Activated T-helper 1 cell treated with anti-CD3 and anti-CD28 coated beads, Interleukin-12 subunit alpha, Interleukin-12 subunit beta, Interleukin-2, Interleukin-4 antibody, amounts not matched to agents 30 ng/mL and 10 ng/mL and 1 ng/mL, durations not matched to agents 14 hours and 24 hours and 36 hours (primary cell): ENCODE results near the gene SMLR1. TPM values are rescaled to one million over a fixed set of nuclear protein-coding genes. Genes with fewer than 3 reads are reported as not detected.

ENCODE experiments used
- DNase-seq: peaks from one replicate; pipeline ENCODE4 v3.0.0; 2021; ENCODE audit warnings: low spot score
- H3K27ac Mint-ChIP-seq: one replicate; pipeline ENCODE4 v1.8.0; 2021; ENCODE audit warnings: mild to moderate bottlenecking, mixed read lengths
- H3K27me3 Mint-ChIP-seq: one replicate; pipeline ENCODE4 v1.8.0; 2022; ENCODE audit warnings: mild to moderate bottlenecking, moderate library complexity, mixed read lengths; ENCODE audit not compliant: insufficient read depth
- H3K36me3 Mint-ChIP-seq: one replicate; pipeline ENCODE4 v1.8.0; 2021; ENCODE audit warnings: low read depth, mixed read lengths
- H3K4me1 Mint-ChIP-seq: one replicate; pipeline ENCODE4 v1.8.0; 2021; ENCODE audit warnings: low read depth, mixed read lengths
- H3K4me3 Mint-ChIP-seq: one replicate; pipeline ENCODE4 v1.8.0; 2021; ENCODE audit warnings: mild to moderate bottlenecking, moderate library complexity, mixed read lengths
- H3K9me3 Mint-ChIP-seq: one replicate; pipeline ENCODE4 v1.8.0; 2021; ENCODE audit warnings: mixed read lengths
- intact Hi-C: fragments of 100-400 bp; cut with micrococcal nuclease; formaldehyde crosslinking; loops from one replicate; pipeline ENCODE4 v1.15.1; 2024
- total RNA-seq: library from RNA; stranded (reverse); gene quantifications from 2 replicates; pipeline ENCODE4 v1.2.3, GENCODE V29; 2022

SMLR1 gene
- total RNA-seq, 1 donor from 2014 or later = not detected

DNA sequence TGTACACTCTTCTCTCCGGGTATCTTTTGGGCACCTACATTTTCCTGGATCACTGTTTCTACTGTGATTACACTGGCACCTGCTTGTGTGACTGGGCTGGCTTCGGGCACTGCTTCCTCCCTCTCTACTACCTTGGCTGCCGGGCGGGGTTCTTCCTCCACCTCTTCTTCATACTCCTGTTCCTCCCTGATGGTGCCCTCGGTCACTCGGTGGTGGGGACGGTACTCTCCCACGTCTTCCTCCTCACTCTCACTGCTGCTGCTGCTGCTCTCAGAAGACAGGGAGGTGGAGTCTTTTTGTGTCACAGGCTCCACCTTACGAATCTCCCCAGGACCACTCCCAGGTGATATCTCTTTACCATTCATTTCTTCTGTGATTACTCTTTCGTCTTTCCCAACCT is 42.5 kb downstream of the SMLR1 start:
- Mint-ChIP-seq H3K4me3 (no peak overlapping the region), H3K9me3 (no peaks in the 10 kb centered on the region), H3K27me3 (no peaks in the 10 kb centered on the region), H3K36me3 (no peaks in the 10 kb centered on the region), H3K27ac (no peak overlapping the region), H3K4me1 (peaks cover 4% of the 10 kb centered on the region)
- no peak for DNase-seq
- intact Hi-C loops = no loop called here

DNA sequence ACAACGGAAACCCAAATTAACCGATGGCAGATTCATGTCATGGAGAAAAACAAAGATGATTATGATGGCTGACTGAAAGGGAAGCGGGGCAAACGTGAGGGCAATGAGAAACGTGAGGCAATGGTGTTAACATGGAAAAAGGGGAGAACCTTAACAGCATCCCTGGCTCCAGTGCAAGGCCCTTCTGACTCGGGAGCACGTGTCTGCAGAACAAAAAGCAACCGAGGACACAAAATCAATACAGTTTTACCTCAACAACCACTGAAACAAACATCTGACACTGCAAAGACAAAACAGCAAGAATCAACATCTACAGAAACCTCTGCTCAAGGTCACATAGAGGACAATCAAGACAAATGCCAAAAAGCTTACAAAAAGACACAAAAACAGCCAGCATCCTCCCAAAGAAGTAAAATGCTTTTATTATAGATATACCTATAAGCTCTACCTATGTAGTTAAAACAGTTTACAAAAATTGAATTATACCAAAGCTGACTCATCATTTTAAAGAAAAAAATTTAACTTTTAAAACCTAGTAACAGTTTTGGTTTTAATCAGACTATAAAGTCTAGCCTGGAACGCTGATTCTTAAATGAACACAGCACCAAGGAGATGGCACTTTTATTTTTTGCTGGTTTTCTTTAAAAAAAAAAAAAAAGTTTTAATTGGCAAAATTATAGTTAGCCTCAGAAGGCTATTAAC is 43.1 kb downstream of the SMLR1 start:
- no peaks in the 10 kb centered on the region for H3K9me3 Mint-ChIP-seq
- H3K27ac Mint-ChIP-seq = no peak overlapping the region
- peaks cover 4% of the 10 kb centered on the region for H3K4me1 Mint-ChIP-seq
- H3K27me3 Mint-ChIP-seq = no peaks in the 10 kb centered on the region
- no peaks in the 10 kb centered on the region for H3K36me3 Mint-ChIP-seq
- no peak overlapping the region for H3K4me3 Mint-ChIP-seq
- no peak for DNase-seq
- intact Hi-C loops = no loop called here

DNA sequence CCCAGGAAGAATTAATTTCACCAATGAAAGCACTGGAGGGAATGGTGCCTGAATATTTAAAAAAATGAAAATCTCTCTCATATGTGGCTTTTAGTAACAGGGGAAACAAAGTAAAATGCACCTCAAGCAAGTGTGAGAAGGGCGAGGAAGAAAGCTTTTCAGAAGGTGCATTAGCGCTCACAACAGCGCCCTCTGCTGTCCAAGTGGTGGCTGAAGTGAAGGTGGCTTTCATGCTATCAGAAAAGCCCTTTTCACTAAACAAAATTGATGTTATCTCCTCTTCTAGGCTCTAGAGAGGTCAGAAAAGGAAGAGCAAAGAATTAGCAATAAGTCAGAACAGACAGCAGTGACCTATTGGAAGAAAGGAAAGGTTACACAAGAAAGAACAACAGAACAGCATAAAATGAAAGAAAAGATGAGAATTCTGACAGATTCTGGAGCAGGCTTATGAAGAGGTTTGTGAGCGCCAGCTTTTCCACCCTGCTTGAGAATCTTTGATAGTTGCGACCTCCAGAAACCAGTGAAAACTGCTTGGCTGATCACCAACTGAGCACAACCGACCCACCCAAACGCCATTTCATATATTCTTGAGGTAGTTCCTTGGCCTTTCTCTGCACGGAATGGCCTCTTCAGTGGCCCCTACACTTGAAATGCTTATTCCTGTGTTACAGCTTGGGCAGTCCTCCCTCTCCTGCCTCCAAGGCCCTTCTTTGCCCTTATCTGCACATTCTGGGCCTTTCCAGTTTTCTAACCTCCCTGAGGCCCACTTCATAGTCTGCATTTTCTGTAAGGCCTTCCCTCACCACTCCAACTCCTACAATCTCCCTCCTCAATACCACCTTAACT is 45.3 kb downstream of the SMLR1 start:
- Mint-ChIP-seq H3K4me1 (peaks cover 4% of the 10 kb centered on the region), H3K4me3 (no peak overlapping the region), H3K36me3 (no peaks in the 10 kb centered on the region), H3K9me3 (no peaks in the 10 kb centered on the region), H3K27ac (no peak overlapping the region), H3K27me3 (no peaks in the 10 kb centered on the region)
- intact Hi-C loops = loop anchor here (1.0 to 2.0 kb wide), 2 partner anchors 174 to 550 kb away; no protein-coding TSS in a partner anchor
- peak; percentile 40 for DNase-seq

DNA sequence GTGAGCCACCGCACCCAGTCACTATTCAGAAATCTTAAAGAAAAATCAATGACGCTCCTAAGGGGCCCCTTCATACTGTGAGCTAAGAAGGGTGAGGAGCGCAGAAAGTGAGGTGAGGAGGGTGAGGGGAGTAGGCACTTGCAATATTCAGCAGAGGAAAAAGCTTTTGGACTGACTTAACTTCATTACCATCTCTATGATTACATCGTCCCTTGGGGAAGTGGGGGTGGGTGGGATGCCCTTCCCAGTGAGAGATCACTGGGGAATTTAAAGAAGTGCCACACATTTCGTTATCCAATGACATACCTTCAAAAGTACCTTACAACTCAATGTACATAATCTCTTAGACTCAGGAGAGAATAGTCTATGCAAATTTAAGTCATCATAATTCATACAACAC is 46.5 kb downstream of the SMLR1 start:
- Mint-ChIP-seq H3K36me3 (no peaks in the 10 kb centered on the region), H3K27me3 (peaks cover 1% of the 10 kb centered on the region), H3K27ac (no peak overlapping the region), H3K9me3 (no peaks in the 10 kb centered on the region), H3K4me1 (peaks cover 4% of the 10 kb centered on the region), H3K4me3 (no peak overlapping the region)
- intact Hi-C loops = loop anchor here (2.0 kb wide), 1 partner anchor 175 kb away; no protein-coding TSS in a partner anchor
- DNase-seq = no peak

DNA sequence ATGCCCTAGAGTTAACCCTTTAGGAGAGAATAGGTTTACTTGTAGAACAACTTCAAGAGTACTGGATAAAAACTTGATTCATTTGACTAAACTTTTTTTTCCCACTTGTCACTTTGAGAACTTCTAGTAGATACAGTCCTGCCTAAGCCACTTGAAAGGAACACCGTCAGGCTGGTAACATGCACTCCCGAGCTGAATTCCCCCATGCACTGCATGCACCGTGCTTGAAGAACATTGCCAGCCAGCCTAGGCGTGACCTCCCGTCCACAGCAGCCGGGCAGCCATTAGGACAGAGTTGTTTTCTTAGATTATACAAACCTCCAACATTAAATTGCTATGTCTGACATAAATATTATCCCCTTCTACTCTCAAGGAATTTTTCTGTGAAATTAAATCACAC is 52.6 kb downstream of the SMLR1 start:
- DNase-seq = no peak
- no peaks in the 10 kb centered on the region for H3K4me1 Mint-ChIP-seq
- H3K4me3 Mint-ChIP-seq = no peak overlapping the region
- no peak overlapping the region for H3K27ac Mint-ChIP-seq
- intact Hi-C loops = no loop called here
- no peaks in the 10 kb centered on the region for H3K9me3 Mint-ChIP-seq
- no peaks in the 10 kb centered on the region for H3K36me3 Mint-ChIP-seq
- H3K27me3 Mint-ChIP-seq = peaks cover 1% of the 10 kb centered on the region

DNA sequence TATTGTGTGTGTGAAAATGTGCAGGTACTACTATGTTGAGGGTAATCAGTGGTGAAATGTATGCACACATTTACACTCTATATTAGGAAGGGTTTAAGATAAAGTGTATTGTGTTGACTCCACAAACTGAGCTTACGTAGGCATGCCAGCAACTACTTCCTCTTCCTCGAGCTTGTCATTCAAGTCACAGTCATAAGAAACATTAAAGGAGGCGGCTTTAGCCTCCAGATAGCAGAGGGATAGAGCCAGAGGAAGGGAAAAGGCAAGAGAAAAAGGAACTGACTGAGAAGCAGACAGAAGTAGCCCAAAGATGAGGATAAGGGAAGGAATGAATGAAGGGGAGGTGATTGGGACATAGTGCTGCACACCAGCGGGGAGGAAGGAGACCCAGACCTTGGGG is 55.2 kb downstream of the SMLR1 start:
- H3K4me3 Mint-ChIP-seq = no peak overlapping the region
- intact Hi-C loops = no loop called here
- H3K36me3 Mint-ChIP-seq = no peaks in the 10 kb centered on the region
- peaks cover 1% of the 10 kb centered on the region for H3K27me3 Mint-ChIP-seq
- no peaks in the 10 kb centered on the region for H3K9me3 Mint-ChIP-seq
- no peak for DNase-seq
- H3K4me1 Mint-ChIP-seq = no peaks in the 10 kb centered on the region
- no peak overlapping the region for H3K27ac Mint-ChIP-seq

DNA sequence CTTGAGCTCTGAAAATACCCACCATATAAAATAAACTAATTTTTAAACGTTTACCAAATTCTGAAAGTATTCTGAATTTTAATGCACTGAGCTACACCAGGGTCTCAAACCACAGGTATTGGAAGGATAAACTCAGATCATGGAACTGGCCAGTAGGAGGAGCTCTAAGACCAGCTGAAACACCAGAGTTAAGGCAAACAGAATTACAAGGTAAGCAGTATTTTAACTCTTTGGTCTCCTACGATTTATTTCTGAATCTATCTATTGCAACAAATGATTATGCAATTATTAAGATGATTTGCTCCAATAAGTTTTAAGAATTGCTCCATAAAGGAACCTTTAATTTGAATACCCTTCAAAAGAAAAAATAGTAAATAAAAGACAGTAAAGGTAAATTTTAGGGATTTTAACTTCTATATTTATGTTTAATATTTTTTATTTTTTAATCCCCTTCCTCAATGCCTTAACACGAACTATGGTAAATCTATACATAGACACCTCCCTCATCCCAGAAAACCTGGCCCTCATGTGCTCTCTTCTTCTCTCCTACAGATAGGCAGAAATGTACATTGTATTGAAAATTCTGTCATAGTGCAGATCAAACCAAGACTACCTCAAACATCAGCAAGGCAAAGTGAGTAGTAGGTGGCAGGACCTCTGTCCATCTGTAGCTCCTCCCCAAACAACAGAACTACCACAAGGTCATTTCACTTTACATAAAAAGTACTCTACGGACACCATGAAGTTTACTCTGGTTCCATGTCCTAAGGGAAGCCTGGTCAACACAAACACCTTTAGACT is 58.4 kb downstream of the SMLR1 start:
- Mint-ChIP-seq H3K27me3 (no peaks in the 10 kb centered on the region), H3K4me1 (no peaks in the 10 kb centered on the region), H3K27ac (no peak overlapping the region), H3K9me3 (no peaks in the 10 kb centered on the region), H3K36me3 (no peaks in the 10 kb centered on the region), H3K4me3 (no peak overlapping the region)
- intact Hi-C loops = loop anchor here (1.0 to 5.0 kb wide), 8 partner anchors 177 to 1027 kb away; partner anchors contain the start of gene MED23
- DNase-seq = peak; percentile 53

Other genes with a start within 250 kb of the SMLR1 start
- gene EPB41L2, start 235.8 kb downstream of the SMLR1 start, total RNA-seq = 17.7 and 18.7 TPM in 2 replicates